Uterus (tissue), 2 donors: ENCODE results near the gene SLC22A2.

ENCODE experiments used
- POLR2A ChIP-seq, 2 donors: fragments of 450-650 bp; IDR thresholded peaks; one replicate each; pipeline ENCODE4 v1.6.1; 2016; ENCODE audit warnings: antibody characterized with exemption in 2 of 2, mild to moderate bottlenecking in 1 of 2, moderate library complexity in 1 of 2
- TF ChIP-seq, protein P1 (sequence below), 4 experiments: fragments of 200-600 bp in 2 of 4; fragments of 450-650 bp in 2 of 4; sonication (generic) in 2 of 4; IDR thresholded peaks; one replicate each; pipeline ENCODE4 v1.5.1; 2016 to 2019; ENCODE audit warnings: antibody characterized with exemption in 4 of 4, mild to moderate bottlenecking in 2 of 4, moderate library complexity in 1 of 4

DNA sequence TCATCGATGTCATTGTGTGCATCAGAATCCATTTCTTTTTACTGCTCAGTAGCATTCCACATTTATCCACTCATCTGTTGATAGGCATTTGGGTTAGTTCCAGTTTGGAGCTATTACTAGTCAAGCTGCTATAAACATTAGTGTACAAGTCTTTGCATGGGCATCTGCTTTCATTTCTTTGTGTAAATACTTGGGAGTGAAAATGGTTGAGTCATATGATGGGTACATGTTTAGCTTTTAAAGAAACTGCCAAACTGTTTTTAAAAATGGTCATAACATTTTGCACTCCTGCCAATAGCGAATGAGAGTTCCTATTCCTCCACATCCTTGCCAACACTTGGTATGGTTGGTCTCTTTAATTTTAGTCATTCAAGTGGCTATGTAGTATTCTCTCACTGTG is 21.2 kb upstream of the SLC22A2 start:
- TF ChIP-seq, protein P1, sequence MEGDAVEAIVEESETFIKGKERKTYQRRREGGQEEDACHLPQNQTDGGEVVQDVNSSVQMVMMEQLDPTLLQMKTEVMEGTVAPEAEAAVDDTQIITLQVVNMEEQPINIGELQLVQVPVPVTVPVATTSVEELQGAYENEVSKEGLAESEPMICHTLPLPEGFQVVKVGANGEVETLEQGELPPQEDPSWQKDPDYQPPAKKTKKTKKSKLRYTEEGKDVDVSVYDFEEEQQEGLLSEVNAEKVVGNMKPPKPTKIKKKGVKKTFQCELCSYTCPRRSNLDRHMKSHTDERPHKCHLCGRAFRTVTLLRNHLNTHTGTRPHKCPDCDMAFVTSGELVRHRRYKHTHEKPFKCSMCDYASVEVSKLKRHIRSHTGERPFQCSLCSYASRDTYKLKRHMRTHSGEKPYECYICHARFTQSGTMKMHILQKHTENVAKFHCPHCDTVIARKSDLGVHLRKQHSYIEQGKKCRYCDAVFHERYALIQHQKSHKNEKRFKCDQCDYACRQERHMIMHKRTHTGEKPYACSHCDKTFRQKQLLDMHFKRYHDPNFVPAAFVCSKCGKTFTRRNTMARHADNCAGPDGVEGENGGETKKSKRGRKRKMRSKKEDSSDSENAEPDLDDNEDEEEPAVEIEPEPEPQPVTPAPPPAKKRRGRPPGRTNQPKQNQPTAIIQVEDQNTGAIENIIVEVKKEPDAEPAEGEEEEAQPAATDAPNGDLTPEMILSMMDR (IDR thresholded peaks at IDR 0.05), result no peak
- no peak for TF ChIP-seq POLR2A (IDR thresholded peaks at IDR 0.05)
